ENCODE data around the gene KIRREL3. TPM values are rescaled to one million over a fixed set of nuclear protein-coding genes. Genes with fewer than 3 reads are reported as not detected.

Gene KIRREL3
- polyA plus RNA-seq, 1 of the 3 experiments (the other 2 are of a cell fraction): 3.7 TPM

GRCh38 chr11:126874276-126874675 lies 126.3 kb downstream of the KIRREL3 start:
- H3K9me2 ChIP-seq: no peaks in the 10 kb centered on the region
- no peaks in the 10 kb centered on the region for H3K4me1 ChIP-seq (ENCODE audit: control insufficient read depth in 1 of 2, insufficient read depth in 2 of 2, low read depth in 1 of 2, low read length in 1 of 2)
- no peaks in the 10 kb centered on the region for H4K20me1 ChIP-seq (ENCODE audit: insufficient read depth)
- no peak overlapping the region for H3K9ac ChIP-seq
- peak overlapping the region; percentile 37; the same call in 1 of the 2 replicates for H3K4me2 ChIP-seq
- no peaks in the 10 kb centered on the region for H3K27me3 ChIP-seq (ENCODE audit: insufficient read depth)
- H3K27ac ChIP-seq (ENCODE audit: low read depth in 2 of 2, low read length in 1 of 2): no peak overlapping the region
- H3K9me3 ChIP-seq: no peaks in the 10 kb centered on the region
- ChIA-PET CTCF (interaction anchor here (1.4 kb wide), 1 partner anchor 15 kb away, joined by 3 read pairs; no protein-coding TSS in a partner anchor), POLR2A (no interaction called here)
- WGBS (ENCODE audit: low lambda C conversion rate): 81% methylated on average over 3 of the region's 3 CpGs
- no peak for DNase-seq
- no peak overlapping the region for H2AFZ ChIP-seq (ENCODE audit: low read depth)
- TF ChIP-seq MXI1 (IDR thresholded peaks at IDR 0.05; ENCODE audit: low read depth, low read length) (no peak), ZBTB33 (IDR thresholded peaks at IDR 0.05; ENCODE audit: borderline replicate concordance, low read depth) (no peak), GABPA (IDR thresholded peaks at IDR 0.05; ENCODE audit: low read depth) (no peak), PBX3 (IDR thresholded peaks at IDR 0.05) (no peak), CHD2 (IDR thresholded peaks at IDR 0.05; ENCODE audit: low read length, partially characterized antibody) (no peak), ELF1 (IDR thresholded peaks at IDR 0.05) (no peak), FOXJ3 (CRISPR knock-in tag; IDR thresholded peaks at IDR 0.05) (no peak), EP300 (IDR thresholded peaks at IDR 0.05; ENCODE audit: borderline replicate concordance in 1 of 2, low read depth in 1 of 2, low read length in 1 of 2) (no peak), CTCF (IDR thresholded peaks at IDR 0.05) (no peak), RAD21 (IDR thresholded peaks at IDR 0.05; ENCODE audit: low read length) (no peak), MEF2A (IDR thresholded peaks at IDR 0.05; ENCODE audit: borderline replicate concordance, low read depth) (no peak), RFX5 (IDR thresholded peaks at IDR 0.05; ENCODE audit: low read length) (no peak), YY1 (IDR thresholded peaks at IDR 0.05; ENCODE audit: low read depth) (no peak)
- TF ChIP-seq, protein P1, sequence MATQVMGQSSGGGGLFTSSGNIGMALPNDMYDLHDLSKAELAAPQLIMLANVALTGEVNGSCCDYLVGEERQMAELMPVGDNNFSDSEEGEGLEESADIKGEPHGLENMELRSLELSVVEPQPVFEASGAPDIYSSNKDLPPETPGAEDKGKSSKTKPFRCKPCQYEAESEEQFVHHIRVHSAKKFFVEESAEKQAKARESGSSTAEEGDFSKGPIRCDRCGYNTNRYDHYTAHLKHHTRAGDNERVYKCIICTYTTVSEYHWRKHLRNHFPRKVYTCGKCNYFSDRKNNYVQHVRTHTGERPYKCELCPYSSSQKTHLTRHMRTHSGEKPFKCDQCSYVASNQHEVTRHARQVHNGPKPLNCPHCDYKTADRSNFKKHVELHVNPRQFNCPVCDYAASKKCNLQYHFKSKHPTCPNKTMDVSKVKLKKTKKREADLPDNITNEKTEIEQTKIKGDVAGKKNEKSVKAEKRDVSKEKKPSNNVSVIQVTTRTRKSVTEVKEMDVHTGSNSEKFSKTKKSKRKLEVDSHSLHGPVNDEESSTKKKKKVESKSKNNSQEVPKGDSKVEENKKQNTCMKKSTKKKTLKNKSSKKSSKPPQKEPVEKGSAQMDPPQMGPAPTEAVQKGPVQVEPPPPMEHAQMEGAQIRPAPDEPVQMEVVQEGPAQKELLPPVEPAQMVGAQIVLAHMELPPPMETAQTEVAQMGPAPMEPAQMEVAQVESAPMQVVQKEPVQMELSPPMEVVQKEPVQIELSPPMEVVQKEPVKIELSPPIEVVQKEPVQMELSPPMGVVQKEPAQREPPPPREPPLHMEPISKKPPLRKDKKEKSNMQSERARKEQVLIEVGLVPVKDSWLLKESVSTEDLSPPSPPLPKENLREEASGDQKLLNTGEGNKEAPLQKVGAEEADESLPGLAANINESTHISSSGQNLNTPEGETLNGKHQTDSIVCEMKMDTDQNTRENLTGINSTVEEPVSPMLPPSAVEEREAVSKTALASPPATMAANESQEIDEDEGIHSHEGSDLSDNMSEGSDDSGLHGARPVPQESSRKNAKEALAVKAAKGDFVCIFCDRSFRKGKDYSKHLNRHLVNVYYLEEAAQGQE (IDR thresholded peaks at IDR 0.05; ENCODE audit: low read depth, low read length): no peak
- no peak overlapping the region for H3K4me3 ChIP-seq (ENCODE audit: low read depth in 2 of 2, low read length in 1 of 2)
- no peaks in the 10 kb centered on the region for H3K79me2 ChIP-seq (ENCODE audit: insufficient read depth)
- H3F3A ChIP-seq (replicated peaks; ENCODE audit: insufficient read depth): no peaks in the 10 kb centered on the region
- H3K36me3 ChIP-seq (replicated peaks in 1 of 2; ENCODE audit: control insufficient read depth in 1 of 2, insufficient read depth in 2 of 2, low read length in 1 of 2): no peaks in the 10 kb centered on the region

All from SK-N-SH (cell line).